Large intestine (tissue), 12 donors: ENCODE data around the gene PKN1. TPM values are rescaled to one million over a fixed set of nuclear protein-coding genes. Genes with fewer than 3 reads are reported as not detected.

Experiments used
- DNase-seq, 2 donors: peaks; one replicate each; pipeline versions ENCODE4 v3.0.0 to v3.0.0-alpha.2; 2013
- H3K27ac ChIP-seq: one replicate; pipeline ENCODE4 v1.5.1; 2013; ENCODE audit warnings: low read length
- H3K27me3 ChIP-seq: 2 replicates; pipeline ENCODE4 v1.6.1; 2013; ENCODE audit warnings: low read length; ENCODE audit not compliant: control insufficient read depth, insufficient read depth
- H3K36me3 ChIP-seq: 2 replicates; pipeline ENCODE4 v1.6.1; 2013; ENCODE audit warnings: low read length; ENCODE audit not compliant: control insufficient read depth, insufficient read depth
- H3K4me1 ChIP-seq: one replicate; pipeline ENCODE4 v1.6.1; 2013; ENCODE audit warnings: low read length; ENCODE audit not compliant: control insufficient read depth, insufficient read depth
- H3K4me3 ChIP-seq: one replicate; pipeline ENCODE4 v1.5.1; 2013; ENCODE audit warnings: low read length
- H3K9me3 ChIP-seq: one replicate; pipeline ENCODE4 v1.6.1; 2013; ENCODE audit warnings: mild to moderate bottlenecking, low read depth, low read length, moderate library complexity; ENCODE audit not compliant: control insufficient read depth
- WGBS: methylation state at CpG from one replicate; pipeline ENCODE4 v1.1.5; 2013; ENCODE audit warnings: low lambda C conversion rate; ENCODE audit not compliant: insufficient coverage; 5-methylcytosine and 5-hydroxymethylcytosine counted together
- long read RNA-seq, 11 donors: transcript quantifications; one replicate each; lab custom pipeline, GENCODE V29; 2026
- polyA plus RNA-seq: library from polyadenylated mRNA; unstranded; fragments of 120-200 nt; gene quantifications from one replicate; pipeline ENCODE4 v1.2.1, GENCODE V29; 2013

The PKN1 gene
- 65.3 TPM for polyA plus RNA-seq
- long read RNA-seq, donor 1, transcript PKN1-201 (22 exons, 3,069 nt): major isoform, 6 of 6 reads
- long read RNA-seq, donor 1, partial matches to known transcripts: 0 of 6 reads
- long read RNA-seq, donor 1, other reads (novel, unspliced or antisense): 0 of 6 reads
- long read RNA-seq, donor 2, transcript PKN1-201 (22 exons, 3,069 nt): major isoform, 10 of 195 reads
- long read RNA-seq, donor 2, partial matches to known transcripts: 93 of 195 reads
- long read RNA-seq, donor 2, other reads (novel, unspliced or antisense): 91 of 195 reads
- long read RNA-seq, donor 3: 0 reads
- long read RNA-seq, donor 4, partial matches to known transcripts: 0 of 1 reads
- long read RNA-seq, donor 4, other reads (novel, unspliced or antisense): 0 of 1 reads
- long read RNA-seq, donor 5, transcript PKN1-201 (22 exons, 3,069 nt): major isoform, 8 of 9 reads
- long read RNA-seq, donor 5, partial matches to known transcripts: 0 of 9 reads
- long read RNA-seq, donor 5, other reads (novel, unspliced or antisense): 0 of 9 reads
- long read RNA-seq, donor 6, transcript PKN1-201 (22 exons, 3,069 nt): major isoform, 15 of 101 reads
- long read RNA-seq, donor 6, partial matches to known transcripts: 84 of 101 reads
- long read RNA-seq, donor 6, other reads (novel, unspliced or antisense): 0 of 101 reads
- long read RNA-seq, donor 7, partial matches to known transcripts: 5 of 8 reads
- long read RNA-seq, donor 7, other reads (novel, unspliced or antisense): 0 of 8 reads
- long read RNA-seq, donor 8, transcript PKN1-201 (22 exons, 3,069 nt): major isoform, 8 of 36 reads
- long read RNA-seq, donor 8, partial matches to known transcripts: 27 of 36 reads
- long read RNA-seq, donor 8, other reads (novel, unspliced or antisense): 0 of 36 reads
- long read RNA-seq, donor 9, transcript PKN1-201 (22 exons, 3,069 nt): major isoform, 5 of 18 reads
- long read RNA-seq, donor 9, partial matches to known transcripts: 12 of 18 reads
- long read RNA-seq, donor 9, other reads (novel, unspliced or antisense): 0 of 18 reads
- long read RNA-seq, donor 10, partial matches to known transcripts: 56 of 87 reads
- long read RNA-seq, donor 10, other reads (novel, unspliced or antisense): 25 of 87 reads
- long read RNA-seq, donor 11, partial matches to known transcripts: 8 of 12 reads
- long read RNA-seq, donor 11, other reads (novel, unspliced or antisense): 0 of 12 reads

DNA sequence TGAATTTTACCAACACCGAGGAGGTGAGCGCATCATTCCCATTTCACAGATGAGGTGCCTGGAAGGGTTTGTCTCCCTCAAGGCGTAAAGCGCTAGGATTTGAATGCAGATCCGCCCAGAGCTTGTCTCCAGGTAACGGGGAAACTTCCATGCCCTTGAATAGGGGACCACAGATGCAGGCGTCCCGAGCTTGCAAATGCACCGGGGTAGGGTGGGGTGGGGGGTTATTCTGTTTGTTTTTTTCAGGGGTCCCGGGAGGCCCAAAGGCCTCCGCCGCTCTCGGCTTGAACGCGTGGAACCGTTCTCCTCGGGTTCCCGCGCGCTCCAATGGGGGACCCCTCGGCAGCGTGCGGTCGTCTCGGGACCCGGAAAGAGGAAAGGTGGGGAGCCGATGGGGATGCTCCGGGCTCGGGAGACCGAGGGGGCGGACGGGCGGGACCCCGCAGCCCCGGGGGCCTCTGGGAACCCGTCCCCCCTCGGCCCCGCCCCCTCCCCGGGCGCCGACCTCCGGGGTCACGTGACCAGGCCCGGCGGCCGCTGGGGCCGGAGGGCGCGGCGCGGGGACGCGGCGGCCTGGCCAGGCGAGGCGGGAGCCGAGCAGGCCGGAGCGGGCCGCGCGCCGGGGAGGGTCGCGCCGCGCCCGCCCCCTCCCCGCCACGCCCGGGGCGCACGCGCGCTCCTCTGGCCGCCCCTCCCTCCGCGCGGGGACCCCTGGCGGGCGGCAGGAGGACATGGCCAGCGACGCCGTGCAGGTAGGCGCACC is at the start of gene PKN1:
Gene PKN1 (plus strand): TSS at position 516 of the 763 bp plus-strand sequence. CDS start 216 bp downstream, at position 732.
- DNase-seq: peak in 1 of 2 donors; percentile 46
- WGBS: no CpG with 5 or more reads among the region's 85 CpGs
- no peaks in the 10 kb centered on the region for H3K36me3 ChIP-seq
- peaks cover 10% of the 10 kb centered on the region for H3K27me3 ChIP-seq
- peak within 1 kb of the TSS; percentile 80 for H3K4me3 ChIP-seq
- H3K9me3 ChIP-seq: no peaks in the 10 kb centered on the region
- H3K4me1 ChIP-seq: peaks cover 19% of the 10 kb centered on the region
- peak within 1 kb of the TSS; percentile 48 for H3K27ac ChIP-seq

DNA sequence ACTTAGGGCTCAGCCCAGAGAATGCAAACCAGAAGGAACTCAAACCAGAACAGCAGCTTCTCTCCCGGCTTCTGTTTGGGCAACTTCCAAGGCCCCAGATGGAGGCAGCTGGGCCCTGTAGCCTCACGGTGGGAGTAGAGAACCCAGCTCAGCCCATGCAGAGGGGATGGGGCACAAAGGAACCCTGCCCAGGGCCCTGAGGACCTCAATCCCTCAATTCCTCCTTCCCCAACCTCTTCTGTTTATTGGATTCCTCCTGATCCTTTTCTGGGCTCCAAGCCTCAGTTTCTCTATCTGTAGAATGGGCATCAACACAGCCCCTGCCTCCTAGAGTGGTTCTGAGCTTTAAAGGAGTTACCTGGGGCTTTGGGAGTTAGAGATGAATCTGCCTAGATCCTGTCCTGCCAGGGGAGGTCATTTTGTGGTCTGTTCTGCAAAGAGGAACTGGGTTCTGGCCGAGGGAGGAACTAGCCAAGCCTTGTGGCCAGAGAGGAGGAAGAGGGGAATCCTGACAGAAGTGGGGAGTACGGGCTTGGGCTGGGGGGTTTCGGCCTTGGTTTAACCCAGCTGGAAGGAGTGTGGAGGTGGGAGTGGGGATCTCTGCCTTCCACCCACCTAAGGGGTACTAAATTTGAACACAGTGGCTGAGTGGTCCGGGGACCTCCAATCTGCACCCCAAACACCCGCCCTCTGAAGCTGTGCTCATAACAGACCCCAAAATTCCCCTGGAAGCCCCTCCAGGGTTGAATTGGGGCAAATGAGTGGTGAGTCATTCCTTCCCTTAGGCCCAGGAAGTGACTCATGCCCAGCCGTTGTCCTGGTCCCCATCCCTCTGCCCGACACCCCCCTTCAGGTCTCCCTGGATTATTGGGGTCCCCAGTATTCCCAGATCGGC is 49.2 kb upstream of the PKN1 start:
- Histone ChIP-seq H3K36me3 (peaks cover 5% of the 10 kb centered on the region), H3K9me3 (no peaks in the 10 kb centered on the region), H3K27ac (peak overlapping the region; percentile 15), H3K4me3 (no peak overlapping the region), H3K27me3 (no peaks in the 10 kb centered on the region), H3K4me1 (peaks cover 13% of the 10 kb centered on the region)
- DNase-seq: peak in 1 of 2 donors; percentile 49
- no CpG with 5 or more reads among the region's 10 CpGs for WGBS

DNA sequence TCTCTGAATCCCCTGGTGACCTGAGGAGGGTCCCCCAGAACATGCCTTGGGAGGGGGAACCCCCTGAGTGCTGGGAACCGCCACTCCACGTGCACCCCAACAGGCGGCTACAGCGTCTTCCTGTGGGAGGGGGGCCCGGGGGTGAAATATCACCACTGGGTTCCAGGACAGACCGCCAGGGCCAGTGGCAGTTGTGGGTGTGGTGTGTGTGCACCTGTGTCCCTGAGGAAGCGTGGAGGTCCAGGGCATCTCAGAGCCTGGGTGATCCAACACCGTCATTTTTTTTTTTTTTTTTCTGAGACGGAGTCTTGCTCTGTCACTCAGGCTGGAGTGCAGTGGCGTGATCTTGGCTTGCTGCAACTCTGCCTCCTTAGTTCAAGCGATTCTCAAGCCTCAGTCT is 47.6 kb upstream of the PKN1 start:
- Histone ChIP-seq H3K36me3 (peaks cover 5% of the 10 kb centered on the region), H3K4me3 (no peak overlapping the region), H3K27ac (no peak overlapping the region), H3K4me1 (peaks cover 8% of the 10 kb centered on the region), H3K9me3 (no peaks in the 10 kb centered on the region), H3K27me3 (no peaks in the 10 kb centered on the region)
- 80% methylated on average over 1 of the region's 11 CpGs for WGBS
- no peak for DNase-seq

DNA sequence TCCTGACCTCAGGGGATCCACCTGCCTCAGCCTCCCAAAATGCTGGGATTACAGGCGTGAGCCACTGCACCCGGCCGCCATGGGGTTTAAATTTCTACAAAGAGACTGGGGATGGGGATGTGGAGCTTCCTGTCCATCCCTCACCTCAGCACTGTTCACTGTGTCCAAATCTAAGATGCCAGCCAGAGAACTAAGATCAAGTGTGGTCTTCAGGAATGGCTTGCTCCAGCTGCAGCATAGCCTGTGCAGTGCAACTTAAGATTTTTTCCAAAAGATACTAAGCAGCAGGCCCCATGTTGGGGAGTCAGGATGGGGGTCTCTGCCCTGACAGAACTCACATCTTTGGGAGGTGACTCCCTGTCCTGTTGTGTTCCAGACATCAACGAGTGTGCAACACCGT is 42.6 kb upstream of the PKN1 start:
- Histone ChIP-seq H3K27ac (no peak overlapping the region), H3K27me3 (no peaks in the 10 kb centered on the region), H3K4me1 (no peaks in the 10 kb centered on the region), H3K4me3 (no peak overlapping the region), H3K9me3 (no peaks in the 10 kb centered on the region), H3K36me3 (peaks cover 38% of the 10 kb centered on the region)
- no CpG with 5 or more reads among the region's 5 CpGs for WGBS
- DNase-seq: no peak

DNA sequence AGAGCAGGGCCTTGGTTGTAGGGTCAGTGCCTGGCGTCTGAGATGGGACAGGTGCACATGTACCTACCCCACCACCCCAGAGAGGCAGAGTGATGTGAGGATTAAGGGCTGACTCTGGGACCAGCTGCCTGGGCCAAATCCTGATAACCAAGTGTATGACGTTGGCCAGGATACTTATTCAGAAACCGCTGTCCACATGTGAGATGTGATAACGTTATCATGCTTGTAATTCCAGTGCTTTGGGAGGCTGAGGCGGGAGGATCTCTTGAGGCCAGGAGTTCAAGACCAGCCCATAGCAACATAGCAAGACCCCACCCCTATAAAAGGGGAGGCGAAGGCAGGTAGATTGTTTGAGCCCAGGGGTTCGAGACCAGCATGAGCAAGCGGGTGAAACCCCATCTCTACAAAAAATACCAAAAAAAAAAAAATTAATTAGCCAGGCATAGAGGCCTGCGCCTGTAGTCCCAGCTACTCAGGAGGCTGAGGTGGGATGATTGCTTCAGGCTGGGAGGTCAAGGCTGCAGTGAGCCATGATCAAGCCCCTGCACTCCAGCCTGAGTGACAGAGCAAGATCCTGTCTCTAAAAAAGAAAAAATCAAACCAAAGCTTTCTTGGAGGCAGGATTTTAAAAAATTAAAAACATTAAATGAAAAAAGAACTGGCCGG is 41.8 kb upstream of the PKN1 start:
- no peak for DNase-seq
- WGBS: no CpG with 5 or more reads among the region's 10 CpGs

DNA sequence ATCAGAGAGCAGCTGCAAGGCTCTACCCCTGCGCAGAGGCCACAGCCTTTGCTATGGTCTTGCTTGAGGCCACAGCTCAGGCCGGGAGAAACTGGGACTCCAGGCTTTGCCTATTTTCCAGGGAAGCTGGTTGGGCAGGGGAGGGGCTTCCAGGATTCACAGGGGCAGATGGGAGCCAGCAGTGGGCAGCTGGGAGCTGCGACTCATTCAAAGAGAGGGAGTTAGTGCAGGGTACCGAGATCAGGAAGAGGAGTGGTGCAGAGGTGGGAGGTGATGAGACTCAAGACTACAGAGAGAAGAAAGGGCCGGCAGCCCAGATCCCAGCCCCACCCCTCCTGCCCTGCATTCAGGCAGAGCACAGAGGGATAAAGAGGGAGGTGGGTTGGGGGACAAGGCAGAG is 39.8 kb upstream of the PKN1 start:
- Histone ChIP-seq H3K4me3 (no peak overlapping the region), H3K4me1 (no peaks in the 10 kb centered on the region), H3K27ac (no peak overlapping the region), H3K9me3 (no peaks in the 10 kb centered on the region), H3K27me3 (no peaks in the 10 kb centered on the region), H3K36me3 (peaks cover 46% of the 10 kb centered on the region)
- DNase-seq: no peak
- WGBS: no CpG with 5 or more reads among the region's 5 CpGs

More for the DNA sequence above, 41.8 kb upstream of the PKN1 start:
- Histone ChIP-seq H3K4me1 (no peaks in the 10 kb centered on the region), H3K4me3 (no peak overlapping the region), H3K36me3 (peaks cover 43% of the 10 kb centered on the region), H3K27me3 (no peaks in the 10 kb centered on the region), H3K27ac (no peak overlapping the region), H3K9me3 (no peaks in the 10 kb centered on the region)

DNA sequence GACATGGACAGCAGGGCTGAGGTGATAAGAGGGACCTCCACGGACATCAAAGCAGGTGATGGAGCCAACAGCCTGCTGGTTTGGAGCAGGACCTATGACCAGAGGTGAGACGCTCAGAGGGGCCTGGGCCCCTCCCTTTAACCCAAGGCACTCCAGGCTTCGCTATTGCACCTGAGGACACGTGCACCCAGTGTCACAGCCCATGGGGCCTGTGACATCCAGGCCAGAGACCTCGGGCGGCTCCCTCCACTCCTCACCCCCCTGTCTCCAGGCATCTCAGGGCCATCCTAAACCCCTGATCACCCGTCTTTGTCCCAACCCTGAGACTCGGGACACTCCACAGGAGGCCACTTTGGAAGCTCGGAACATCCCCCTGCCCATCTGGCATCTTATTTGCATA is 38.9 kb upstream of the PKN1 start:
- DNase-seq: peak in 1 of 2 donors; percentile 1
- WGBS: no CpG with 5 or more reads among the region's 9 CpGs
- peaks cover 51% of the 10 kb centered on the region for H3K36me3 ChIP-seq
- no peak overlapping the region for H3K4me3 ChIP-seq
- H3K27me3 ChIP-seq: no peaks in the 10 kb centered on the region
- H3K27ac ChIP-seq: no peak overlapping the region
- no peaks in the 10 kb centered on the region for H3K9me3 ChIP-seq
- no peaks in the 10 kb centered on the region for H3K4me1 ChIP-seq

DNA sequence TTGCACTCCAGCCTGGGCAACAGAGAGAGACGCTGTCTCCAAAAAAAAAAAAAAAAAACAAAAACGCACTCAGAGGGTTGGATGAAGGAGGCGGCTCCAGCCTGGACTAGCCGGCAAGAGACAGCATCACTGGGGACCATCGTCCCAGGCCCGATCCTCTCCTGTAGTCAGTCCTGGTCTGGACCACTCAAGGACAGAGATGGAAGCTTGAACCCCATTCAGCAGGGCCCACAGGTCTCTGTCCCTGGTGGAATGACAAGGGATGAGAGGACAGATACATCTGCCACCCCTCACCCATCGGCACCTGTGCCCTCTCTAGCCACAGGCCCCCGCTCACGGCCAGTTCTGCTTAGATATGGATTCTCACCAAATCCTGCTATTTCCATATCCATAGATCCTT is 37.8 kb upstream of the PKN1 start:
- no peak for DNase-seq
- H3K4me1 ChIP-seq: no peaks in the 10 kb centered on the region
- H3K4me3 ChIP-seq: no peak overlapping the region
- no peak overlapping the region for H3K27ac ChIP-seq
- H3K27me3 ChIP-seq: no peaks in the 10 kb centered on the region
- H3K9me3 ChIP-seq: no peaks in the 10 kb centered on the region
- no CpG with 5 or more reads among the region's 9 CpGs for WGBS
- peaks cover 55% of the 10 kb centered on the region for H3K36me3 ChIP-seq
